DMS53 treated with DMSO at 0.1 percent for 48 hours (cell line): Measurements from ENCODE around the gene HSD17B10.
"Not testable (repeated sequence)": the region's sequence is repeated elsewhere in the genome, so short reads cannot be mapped to it uniquely, and the experiment has no call there.

ENCODE experiments used
- DNase-seq: peaks from one replicate; lab custom pipeline; 2025; ENCODE audit not compliant: unreplicated experiment; lab: John Stamatoyannopoulos, UW

The HSD17B10 gene

DNA sequence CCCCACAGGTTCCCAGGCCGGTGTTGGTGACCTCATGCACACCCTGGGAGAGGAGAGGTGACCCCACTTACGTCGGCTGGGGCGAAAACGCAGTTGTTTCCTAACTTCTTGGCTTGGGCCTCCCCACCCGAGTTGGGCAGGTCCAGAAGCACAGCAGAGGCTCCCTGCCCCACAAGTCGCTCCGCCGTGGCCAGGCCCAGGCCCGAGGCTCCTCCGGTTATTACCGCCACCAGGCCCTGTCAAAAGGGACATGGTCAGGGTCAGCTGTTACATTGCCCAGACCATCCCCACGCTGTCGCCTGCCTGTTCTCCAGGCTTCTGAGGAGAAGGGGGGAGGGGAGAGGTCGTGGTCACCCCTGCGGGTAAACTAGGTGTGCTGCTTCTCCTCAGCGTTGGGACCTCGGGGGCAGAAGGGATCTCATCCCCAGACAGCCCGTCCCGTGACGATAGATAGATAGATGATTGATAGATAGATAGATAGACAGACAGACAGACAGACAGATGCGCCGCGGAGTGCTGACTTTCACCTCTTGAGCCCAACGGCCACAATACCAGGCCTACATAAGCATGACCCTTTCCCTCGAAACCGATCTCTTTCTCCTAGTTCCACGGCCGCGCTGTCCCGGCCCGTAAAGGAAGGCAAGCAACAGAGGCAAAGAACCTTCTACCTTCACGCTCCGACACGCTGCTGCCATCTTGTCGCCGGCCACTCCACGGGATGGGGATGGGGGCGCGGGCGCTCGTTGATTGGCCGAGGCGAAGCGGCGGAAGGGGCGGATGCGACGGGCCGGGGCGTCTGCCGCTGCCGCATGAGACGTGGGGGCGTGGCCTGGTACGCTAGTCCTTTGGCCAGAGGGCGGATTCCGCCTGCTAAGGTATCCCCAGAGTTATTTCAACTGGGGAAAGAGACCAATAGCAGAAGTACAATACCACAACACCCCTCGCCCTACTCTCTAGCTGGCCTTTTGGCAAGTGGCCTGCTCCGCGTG, at the start of gene HSD17B10:
HSD17B10 (minus strand) TSS at position 720 of the 989 bp plus-strand sequence; CDS start at position 695, 25 bp downstream.
- DNase-seq = peak; percentile 77

DNA sequence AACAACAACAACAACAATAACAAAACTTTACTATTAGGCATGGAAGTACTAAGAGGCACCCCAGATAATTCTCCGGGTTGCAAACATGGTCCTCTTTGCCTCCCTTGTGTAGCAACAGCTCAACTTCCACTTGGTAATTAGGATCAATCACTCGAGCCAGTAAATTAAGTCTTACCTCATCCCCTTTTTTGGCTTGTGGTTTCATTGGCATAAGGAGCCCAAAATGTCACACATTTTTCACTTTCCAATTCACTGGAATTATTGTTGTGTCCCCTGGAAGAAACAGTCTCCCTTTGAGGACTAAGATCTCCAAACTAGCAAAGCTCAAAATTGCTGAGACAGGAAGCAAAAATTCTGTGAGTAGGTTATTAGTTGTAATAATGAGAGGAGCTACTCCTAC, 49.2 kb upstream of the HSD17B10 start:
- no peak for DNase-seq

DNA sequence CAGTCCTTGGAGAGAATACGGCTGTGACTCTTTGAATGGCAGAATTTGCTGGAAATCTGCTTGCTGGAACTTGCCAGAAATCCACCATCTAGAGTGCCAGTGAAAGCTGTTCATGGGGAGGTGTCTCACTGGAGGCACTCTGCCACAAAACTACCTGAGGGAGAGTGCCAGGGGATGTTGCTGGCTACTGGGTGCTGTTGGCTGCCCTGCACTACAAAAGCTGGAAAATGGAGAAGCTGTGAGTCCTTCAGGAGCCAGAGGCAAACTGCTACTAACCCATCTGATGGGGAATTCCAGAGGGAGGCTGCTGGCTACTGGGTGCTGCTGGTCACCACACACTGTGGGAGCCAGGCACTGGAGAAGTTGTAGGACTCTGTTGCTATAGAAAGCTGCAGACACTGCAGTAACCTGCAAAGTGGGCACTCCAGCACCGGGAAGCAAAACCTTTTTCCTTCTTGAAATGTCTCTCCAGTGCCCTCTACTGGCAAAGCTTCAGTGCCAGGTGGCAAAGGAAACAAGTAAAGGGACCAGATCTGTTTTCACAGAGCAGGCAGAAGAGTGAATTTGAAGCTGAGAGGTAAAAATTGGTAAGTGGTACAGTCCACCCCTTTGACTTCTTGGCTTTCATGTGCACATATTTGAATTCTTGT, 47.8 kb upstream of the HSD17B10 start:
- peak; percentile 67 for DNase-seq

DNA sequence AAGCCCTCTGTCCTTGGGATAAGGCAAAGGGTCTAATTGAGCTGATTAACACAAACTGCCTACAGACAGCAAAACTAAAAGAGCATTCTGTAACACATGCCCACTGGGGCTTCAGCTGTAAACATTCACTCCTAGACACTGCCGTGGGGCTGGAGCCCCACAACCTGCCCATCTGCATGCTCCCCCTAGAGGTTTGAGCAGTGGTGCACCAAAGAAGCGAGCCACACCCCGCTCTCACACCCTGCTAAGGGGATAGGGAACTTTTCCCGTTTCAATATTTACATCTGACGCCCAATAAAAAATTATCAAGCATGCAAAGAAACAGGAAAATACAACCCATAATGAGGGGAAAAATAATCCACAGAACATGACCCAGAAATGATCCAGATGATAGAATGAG, 46.9 kb upstream of the HSD17B10 start:
- no peak for DNase-seq

DNA sequence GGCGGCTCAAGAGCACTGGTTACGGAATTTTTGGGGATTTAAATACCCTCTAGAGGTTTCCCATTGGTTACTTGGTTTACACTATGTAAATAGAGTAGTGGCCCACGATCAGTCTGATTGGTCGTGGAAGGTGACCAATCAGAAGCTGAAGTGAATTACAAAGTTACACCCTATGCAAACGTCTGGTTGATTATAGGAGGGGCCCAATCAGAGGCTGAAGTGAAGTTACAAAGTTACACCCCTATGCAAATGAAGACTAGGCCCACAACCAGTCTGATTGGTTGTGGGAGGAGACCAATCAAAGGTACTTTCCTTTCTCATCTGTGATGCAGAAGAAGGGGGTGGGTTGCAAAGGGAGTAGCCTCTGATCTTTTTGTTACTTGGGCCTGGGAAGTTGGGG, 45.1 kb upstream of the HSD17B10 start:
- no peak for DNase-seq

DNA sequence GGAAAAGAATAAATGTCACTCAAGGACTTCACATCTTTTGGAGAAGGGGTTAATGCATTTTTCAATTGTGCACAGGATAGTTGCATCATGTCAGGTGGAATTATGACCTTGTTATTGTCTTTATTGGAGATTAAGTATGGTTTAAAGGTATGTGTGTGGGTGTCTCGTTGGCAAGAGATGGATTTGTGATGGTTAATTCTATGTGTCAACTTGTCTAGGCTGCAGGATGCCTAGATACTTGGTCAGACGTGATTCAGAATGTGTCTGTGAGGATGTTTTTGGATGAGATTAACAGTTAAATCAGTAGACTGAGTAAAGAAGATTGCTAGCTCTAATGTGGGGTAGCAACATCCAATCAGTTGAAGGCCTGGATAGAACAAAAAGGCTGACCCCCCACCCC, 42.2 kb upstream of the HSD17B10 start:
- DNase-seq = no peak

DNA sequence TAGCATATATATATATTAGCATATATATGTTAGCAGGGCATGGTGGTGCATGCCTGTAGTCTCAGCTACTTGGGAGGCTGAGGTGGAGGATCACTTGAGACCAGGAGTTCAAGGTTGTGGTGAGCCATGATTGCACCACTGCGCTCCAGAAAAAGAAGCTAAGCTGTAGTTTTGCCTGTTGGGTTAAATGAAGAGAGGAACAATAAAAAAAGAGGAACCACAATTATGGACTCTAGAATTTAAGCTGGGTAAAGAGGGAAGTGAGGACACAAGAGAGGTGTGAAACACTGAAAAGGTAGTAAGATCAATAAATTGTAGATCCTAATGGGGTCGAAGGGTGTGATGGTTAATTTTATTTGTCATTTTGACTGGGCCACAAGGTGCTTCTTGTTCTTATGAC, 40.5 kb upstream of the HSD17B10 start:
- no peak for DNase-seq

DNA sequence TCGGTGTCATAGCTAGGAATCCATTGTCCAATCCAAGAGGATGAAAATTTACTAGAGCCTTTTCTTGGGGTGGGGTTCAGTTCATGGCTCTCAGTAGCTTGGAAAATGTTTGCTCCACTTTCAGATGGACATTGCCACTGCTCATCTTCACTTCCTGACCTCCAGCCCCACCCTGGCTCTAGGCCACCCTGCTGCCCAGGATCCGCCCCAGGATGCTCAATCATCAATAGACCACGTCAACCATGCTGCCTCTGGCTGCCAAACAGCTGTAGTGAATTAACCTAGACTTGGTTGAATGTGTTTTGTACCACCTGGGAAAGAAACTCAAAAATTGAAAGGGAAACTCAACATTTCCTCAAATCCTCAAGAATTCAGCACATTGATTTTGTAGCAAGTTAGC, 37.2 kb upstream of the HSD17B10 start:
- no peak for DNase-seq

DNA sequence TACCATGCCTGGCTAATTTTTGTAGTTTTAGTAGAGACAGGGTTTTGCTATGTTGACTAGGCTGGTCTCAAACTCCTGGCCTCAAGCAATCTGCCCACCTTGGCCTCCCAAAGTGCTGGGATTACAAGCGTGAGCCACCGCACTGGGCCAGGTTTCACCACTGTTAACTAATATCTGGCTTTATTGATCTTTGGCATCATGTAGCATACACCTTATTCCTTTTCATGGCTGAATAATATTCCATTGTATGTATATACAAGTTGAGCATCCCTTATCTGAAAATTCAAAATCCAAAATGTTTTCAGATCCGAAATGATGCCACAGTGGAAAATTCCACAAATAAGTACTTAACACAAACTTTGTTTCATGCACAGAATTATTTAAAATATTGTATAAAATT, 34.5 kb upstream of the HSD17B10 start:
- DNase-seq = not testable (repeated sequence)

DNA sequence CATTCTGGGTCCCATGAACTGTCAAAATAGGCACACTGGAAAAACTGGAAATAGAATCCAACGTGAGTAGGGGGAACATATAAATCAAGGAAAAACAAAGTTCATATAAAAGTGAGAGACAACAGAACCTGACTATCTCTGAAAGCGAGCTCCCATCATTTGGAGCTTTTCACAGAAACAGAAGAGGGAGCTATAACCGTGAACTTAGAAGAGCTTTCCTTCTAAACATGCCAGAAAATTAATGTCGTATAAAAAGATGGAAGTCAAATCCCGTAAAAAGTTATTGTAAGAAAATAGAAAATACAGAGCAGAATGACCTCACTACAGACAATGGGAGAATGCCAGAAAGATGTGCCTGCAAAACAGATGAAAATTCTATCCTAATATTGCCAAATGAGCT, 23.9 kb upstream of the HSD17B10 start:
- no peak for DNase-seq

DNA sequence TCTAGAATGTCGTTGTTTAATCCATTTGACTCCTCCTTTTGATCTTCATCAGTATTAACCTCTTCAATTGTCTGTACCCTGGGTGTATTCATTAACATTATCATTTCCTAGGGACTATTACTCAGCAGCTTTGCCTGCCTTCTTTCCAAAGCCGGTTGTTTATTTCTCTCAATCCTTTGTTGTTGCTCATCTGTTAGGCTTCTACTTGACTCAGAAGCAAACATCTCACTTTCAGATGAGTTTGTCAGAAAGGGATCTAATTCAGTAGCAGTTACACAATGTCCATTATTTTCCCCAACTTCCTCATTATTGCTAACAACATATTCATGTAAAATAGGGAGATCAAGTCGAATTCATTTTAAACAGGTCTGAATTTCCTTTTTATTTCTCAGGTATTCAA, 22.1 kb upstream of the HSD17B10 start:
- DNase-seq = no peak

DNA sequence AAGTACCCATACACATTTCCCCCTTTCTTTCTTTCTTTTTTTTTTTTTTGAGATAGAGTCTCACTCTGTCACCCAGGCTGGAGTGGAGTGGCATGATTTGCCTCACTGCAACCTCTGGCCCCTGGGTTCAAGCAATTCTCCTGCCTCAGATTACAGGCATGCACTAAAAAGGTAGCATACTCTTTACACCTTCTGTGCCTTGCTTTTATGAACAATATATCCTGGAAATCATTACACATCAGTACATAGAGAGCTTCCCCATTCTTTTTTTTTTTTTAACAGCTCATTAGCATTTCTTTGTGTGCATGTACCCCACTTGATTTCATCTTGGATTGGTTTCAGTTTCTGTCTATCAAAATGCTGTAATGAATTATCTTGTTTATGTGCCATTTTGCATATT, 18.6 kb upstream of the HSD17B10 start:
- DNase-seq = no peak

DNA sequence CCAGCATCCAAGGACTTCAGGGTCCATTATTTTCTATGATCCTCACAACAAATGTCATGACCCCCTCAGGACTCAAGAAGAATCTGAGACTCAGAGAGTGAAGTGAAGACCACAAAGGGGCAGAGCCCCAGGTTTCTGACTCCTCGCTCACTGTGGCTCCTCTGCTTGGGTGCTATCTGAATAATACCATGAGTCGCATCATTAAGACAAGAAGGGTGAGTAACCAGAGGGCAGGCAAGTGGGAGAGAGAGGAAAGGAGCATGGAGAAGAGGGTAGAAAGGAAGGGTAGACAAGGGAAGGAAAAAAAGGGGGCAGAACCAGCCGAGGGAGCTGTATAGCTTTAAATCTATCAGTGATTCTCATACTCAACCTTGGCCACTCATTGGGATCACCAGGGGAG, 15.5 kb upstream of the HSD17B10 start:
- no peak for DNase-seq

DNA sequence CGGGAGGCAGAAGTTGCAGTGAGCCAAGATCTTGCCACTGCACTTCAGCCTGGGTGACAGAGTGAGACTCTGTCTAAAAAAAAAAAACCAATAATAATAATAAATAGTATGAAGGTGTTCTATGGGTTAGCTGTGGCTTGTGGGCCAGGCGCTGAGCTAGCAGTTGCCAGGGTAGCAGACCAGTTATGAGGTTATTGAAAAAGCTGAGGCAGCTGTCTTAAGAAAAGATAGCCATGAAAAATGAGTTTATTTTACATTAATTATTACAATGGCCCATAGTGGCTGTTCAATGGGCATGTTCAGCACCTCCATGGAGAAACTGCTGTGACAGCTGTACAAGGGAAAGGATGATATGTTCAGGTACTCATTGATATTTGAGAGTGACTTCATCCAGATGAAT, 13.3 kb upstream of the HSD17B10 start:
- DNase-seq = no peak

DNA sequence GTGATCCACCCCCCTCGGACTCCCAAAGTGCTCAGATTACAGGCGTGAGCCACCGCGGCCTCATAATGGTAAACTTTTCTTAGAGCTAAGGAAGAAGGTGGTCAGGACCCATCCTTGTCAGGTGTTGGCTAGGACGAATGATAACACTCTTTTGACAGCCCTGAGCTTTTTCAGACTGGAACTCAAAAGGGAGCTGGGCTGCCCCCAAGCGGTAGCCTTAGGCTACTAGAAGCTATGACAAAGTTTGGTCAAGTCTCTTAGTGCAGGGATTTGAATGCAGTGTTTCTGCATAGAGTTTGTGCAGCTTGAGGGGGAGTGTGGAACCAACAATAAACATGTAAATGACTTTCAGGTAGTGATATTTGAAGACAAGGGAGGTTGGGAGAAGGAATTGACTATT, 11.8 kb upstream of the HSD17B10 start:
- DNase-seq = peak; percentile 27

DNA sequence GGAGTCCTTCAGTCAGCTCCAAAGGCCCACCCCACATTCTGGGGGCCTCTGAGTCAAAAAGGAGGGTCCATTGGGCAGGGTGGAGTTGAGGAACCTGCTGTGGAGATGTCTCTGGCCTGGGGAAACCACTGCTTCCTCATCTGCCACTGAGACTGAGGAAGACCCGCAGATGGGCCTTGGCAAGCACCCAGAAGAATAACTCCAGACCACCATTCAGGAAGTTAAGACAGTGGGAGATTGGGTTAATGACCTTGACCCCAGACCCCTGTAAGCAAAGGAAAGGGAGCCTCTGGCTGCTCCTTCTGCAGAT, 8.1 kb upstream of the HSD17B10 start:
- DNase-seq = no peak

DNA sequence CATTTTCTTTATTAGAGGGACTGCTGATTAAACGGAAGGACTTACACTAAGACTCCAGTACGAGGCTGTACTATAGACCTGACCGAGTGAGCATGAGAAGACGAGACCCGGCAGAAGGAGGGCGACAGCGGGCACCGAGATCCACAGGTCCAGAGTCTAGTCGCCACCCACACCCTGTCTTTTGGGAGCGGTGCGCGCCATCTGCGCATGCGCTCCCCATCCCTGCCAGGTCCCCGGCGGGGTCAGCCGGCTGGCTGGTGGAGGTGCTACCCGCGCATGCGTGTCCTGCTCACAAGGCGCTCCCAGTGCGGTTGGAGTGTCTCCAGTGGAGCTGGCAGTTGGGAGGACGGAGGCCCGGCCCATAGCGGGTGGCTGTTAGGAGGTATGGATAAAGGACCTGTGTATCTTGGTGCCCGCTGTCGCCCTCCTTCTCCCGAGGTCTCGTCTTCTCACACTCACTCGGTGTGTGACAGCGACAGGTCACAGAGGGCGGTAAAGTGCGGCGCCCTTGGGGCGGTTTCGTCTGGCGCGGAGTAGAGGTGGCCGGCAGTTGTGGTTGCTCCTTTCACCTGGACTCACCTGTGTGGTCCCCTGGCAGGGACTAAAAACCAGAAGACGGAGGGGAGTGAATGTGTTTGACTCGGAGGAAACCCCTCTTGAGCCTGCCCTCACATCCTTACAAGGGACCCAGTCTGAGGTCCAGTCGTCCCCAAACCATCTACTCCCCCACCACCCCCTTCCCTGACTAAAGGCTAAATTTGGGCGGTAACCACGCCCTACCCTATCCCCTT, 7.6 kb upstream of the HSD17B10 start:
- DNase-seq = peak; percentile 85

DNA sequence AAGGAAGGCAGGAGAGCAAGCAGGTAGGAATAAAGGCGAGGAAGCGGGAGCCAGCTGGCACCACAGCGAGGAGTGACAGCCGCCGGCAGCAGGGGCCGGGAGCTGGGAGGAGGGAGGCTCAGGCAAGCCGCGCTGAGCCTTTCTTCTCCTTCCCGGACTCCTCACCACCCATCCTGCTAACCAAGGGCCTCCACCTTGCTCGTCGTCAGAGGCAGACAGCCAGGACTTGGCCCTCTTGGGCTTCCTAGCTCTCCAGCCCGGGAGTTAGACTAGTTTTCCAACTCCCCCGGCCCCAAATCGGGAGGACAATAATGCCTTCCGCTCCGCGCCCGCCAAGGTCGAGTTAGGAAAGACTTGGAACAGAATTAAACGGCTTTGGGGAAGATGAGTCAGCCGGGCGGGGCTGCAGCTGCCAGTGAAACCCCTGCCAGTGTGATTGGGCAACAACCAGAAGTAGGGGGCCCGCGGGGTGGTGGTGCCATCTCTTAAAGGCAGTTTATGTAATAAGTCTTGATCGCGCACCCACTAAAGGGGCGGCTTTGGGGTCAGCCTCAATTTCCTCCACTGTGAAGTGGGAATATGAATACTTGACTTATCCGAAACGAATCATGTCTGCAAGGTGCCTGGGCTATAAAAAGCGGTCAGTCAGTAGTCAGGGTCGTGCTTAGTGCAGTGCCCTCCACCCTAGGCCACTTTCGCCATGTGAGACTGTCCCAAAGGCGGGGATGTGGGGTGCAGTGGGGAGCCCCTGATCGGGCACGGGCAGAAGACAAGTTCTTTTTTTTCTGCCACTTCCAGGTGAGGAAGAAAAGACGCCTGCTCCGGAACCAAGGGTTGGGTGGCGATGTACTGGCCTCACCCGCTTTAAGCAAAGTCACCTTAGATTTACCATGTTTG, 6.7 kb upstream of the HSD17B10 start:
- DNase-seq = peak; percentile 72

DNA sequence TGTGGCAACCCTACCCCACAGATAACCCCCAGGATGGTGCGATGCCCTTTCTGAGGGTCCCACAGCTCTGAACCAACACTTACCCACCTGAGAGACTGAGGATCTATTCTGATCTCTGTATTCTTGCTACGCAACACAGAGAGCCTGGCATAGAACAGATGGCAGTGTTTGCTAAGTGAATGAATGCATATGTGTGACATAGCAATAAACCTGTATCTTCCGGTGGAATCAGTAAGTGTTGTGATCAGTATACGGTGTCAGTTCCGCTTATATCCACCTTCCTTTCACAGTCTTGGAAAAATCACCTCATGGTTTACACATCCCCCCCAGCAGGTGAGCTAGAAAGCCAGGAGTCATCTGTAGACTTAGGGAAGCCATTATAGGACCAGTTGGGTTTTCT, 5.9 kb upstream of the HSD17B10 start:
- peak; percentile 78 for DNase-seq

DNA sequence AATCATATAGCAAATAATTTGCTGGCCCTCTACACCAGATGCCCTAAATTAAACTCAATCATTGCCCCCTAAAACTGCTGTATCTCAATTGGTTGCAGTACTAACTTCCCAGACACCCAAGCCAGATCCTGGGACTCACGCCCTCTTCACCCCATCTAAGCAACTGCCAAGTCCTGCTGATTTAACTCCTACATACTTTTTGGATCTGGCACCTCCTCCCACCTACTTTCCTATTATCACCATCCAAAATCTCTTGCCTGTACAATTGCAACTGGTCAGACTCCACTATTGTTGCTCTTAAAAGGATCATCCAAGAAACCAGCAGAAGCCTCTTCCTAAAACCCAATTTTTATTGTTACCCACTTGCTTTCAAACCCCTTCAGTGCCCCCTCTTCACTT, 4.7 kb upstream of the HSD17B10 start:
- DNase-seq = no peak
